H1 (cell line): Measurements from ENCODE around the gene GADL1. TPM values are rescaled to one million over a fixed set of nuclear protein-coding genes. Genes with fewer than 3 reads are reported as not detected.

Source experiments
- CTCF ChIA-PET: fragments of 300-600 bp; sonication (Branson Sonifier 250); formaldehyde crosslinking; loops from one replicate; lab custom pipeline; 2021; ENCODE audit not compliant: partially characterized antibody; lab: Charles Lee
- POLR2A ChIA-PET: fragments of 300-600 bp; sonication (Branson Sonifier 250); formaldehyde crosslinking; loops from one replicate; lab custom pipeline; 2021; ENCODE audit warnings: inconsistent platforms; ENCODE audit not compliant: partially characterized antibody; lab: Charles Lee
- DNase-seq, 2 experiments: peaks; one replicate each; pipeline versions ENCODE4 v3.0.0 to v3.0.0-alpha.2; 2010 to 2022; ENCODE audit warnings: low spot score in 2 of 2, low read depth in 1 of 2, mixed read lengths in 1 of 2
- FAIRE-seq: peaks from 2 replicates; lab custom pipeline; 2011; peaks lifted over from hg19 to GRCh38; lab: Jason Lieb, UNC
- H2AFZ ChIP-seq: 2 replicates; pipeline ENCODE4 v1.8.1; 2012; ENCODE audit warnings: low read length, inconsistent platforms
- H2AK5ac ChIP-seq: 2 replicates; pipeline ENCODE4 v1.6.1; 2013; ENCODE audit warnings: low read depth, low read length
- H2BK120ac ChIP-seq: replicated peaks from 2 replicates; pipeline ENCODE3; 2013; ENCODE audit warnings: low read depth, low read length, inconsistent platforms
- H2BK12ac ChIP-seq: 2 replicates; pipeline ENCODE4 v1.6.1; 2013; ENCODE audit warnings: low read depth, low read length
- H2BK15ac ChIP-seq: 2 replicates; pipeline ENCODE4 v1.6.1; 2013; ENCODE audit warnings: low read length
- H2BK20ac ChIP-seq: 2 replicates; pipeline ENCODE4 v1.6.1; 2013; ENCODE audit warnings: low read length
- H2BK5ac ChIP-seq: 2 replicates; pipeline ENCODE4 v1.6.1; 2013; ENCODE audit warnings: low read depth, low read length
- H3K14ac ChIP-seq: 2 replicates; pipeline ENCODE4 v1.6.1; 2013; ENCODE audit warnings: inconsistent platforms; ENCODE audit not compliant: insufficient read length
- H3K18ac ChIP-seq: 2 replicates; pipeline ENCODE4 v1.6.1; 2013; ENCODE audit warnings: low read length; ENCODE audit errors: extremely low read depth
- H3K23ac ChIP-seq: 2 replicates; pipeline ENCODE4 v1.6.1; 2013; ENCODE audit warnings: inconsistent platforms; ENCODE audit not compliant: insufficient read length
- H3K23me2 ChIP-seq: 2 replicates; pipeline ENCODE4 v1.6.1; 2013; ENCODE audit warnings: low read depth, low read length
- H3K27ac ChIP-seq: 2 replicates; pipeline ENCODE4 v1.6.1; 2011; ENCODE audit warnings: low read depth, low read length, inconsistent platforms
- H3K27me3 ChIP-seq, 4 experiments: replicated peaks in 1 of 4; 1 replicate in 1 of 4; 2 replicates in 3 of 4; pipeline versions ENCODE4 v1.6.1 to v1.8.1; 2011 to 2013; ENCODE audit warnings: low read length in 3 of 4, mild to moderate bottlenecking in 3 of 4, inconsistent platforms in 2 of 4, mixed read lengths in 2 of 4, moderate library complexity in 1 of 4; ENCODE audit not compliant: control insufficient read depth in 3 of 4, insufficient read depth in 3 of 4; ENCODE audit errors: extremely low read depth in 1 of 4
- H3K36me3 ChIP-seq, 4 experiments: 2 replicates each; pipeline versions ENCODE4 v1.6.1 to v1.8.1; 2011 to 2013; ENCODE audit warnings: mild to moderate bottlenecking in 4 of 4, low read length in 3 of 4, moderate library complexity in 2 of 4, control low read depth in 1 of 4, inconsistent platforms in 1 of 4; ENCODE audit not compliant: insufficient read depth in 4 of 4, control insufficient read depth in 2 of 4
- H3K4ac ChIP-seq: replicated peaks from 2 replicates; pipeline ENCODE3; 2013; ENCODE audit warnings: low read length, low read depth, mixed read lengths, inconsistent platforms; ENCODE audit not compliant: insufficient read length
- H3K4me1 ChIP-seq, 4 experiments: replicated peaks in 1 of 4; 1 replicate in 1 of 4; 2 replicates in 3 of 4; pipeline versions ENCODE4 v1.6.1 to v1.8.1; 2011 to 2013; ENCODE audit warnings: low read length in 3 of 4, inconsistent platforms in 2 of 4, mixed read lengths in 1 of 4; ENCODE audit not compliant: insufficient read depth in 4 of 4, control insufficient read depth in 3 of 4
- H3K4me2 ChIP-seq, 2 experiments: 2 replicates each; pipeline versions ENCODE4 v1.6.1 to v1.8.1; 2011 to 2013; ENCODE audit warnings: low read depth in 2 of 2, low read length in 2 of 2, control low read depth in 1 of 2, inconsistent platforms in 1 of 2, mild to moderate bottlenecking in 1 of 2; ENCODE audit not compliant: insufficient read depth in 1 of 2
- H3K4me3 ChIP-seq, 4 experiments: fragments of 200-600, 300-600 bp in 1 of 4; sonication (generic), shearing (Covaris generic), sonication (Bioruptor Twin) in 1 of 4; 2 replicates each; pipeline versions ENCODE4 v1.5.1 to v1.8.1; 2011 to 2016; ENCODE audit warnings: low read length in 4 of 4, low read depth in 3 of 4, control low read depth in 2 of 4, inconsistent platforms in 2 of 4, mild to moderate bottlenecking in 2 of 4, mixed read lengths in 1 of 4, moderate library complexity in 1 of 4; ENCODE audit not compliant: insufficient read depth in 2 of 4; ENCODE audit errors: extremely low read depth in 1 of 4
- H3K56ac ChIP-seq: replicated peaks from 2 replicates; pipeline ENCODE3; 2013; ENCODE audit warnings: low read depth, mild to moderate bottlenecking, mixed read lengths, low read length, inconsistent platforms; ENCODE audit not compliant: insufficient read length
- H3K79me1 ChIP-seq: 2 replicates; pipeline ENCODE4 v1.6.1; 2013; ENCODE audit warnings: low read depth, low read length, control low read depth
- H3K79me2 ChIP-seq, 2 experiments: 2 replicates each; pipeline versions ENCODE4 v1.6.1 to v1.8.1; 2012 to 2013; ENCODE audit warnings: low read length in 2 of 2, mild to moderate bottlenecking in 2 of 2, inconsistent platforms in 1 of 2; ENCODE audit not compliant: insufficient read depth in 2 of 2, control insufficient read depth in 1 of 2
- H3K9ac ChIP-seq, 4 experiments: replicated peaks in 1 of 4; 1 replicate in 1 of 4; 2 replicates in 3 of 4; pipeline versions ENCODE4 v1.6.1 to v1.8.1; 2011 to 2013; ENCODE audit warnings: low read depth in 3 of 4, low read length in 3 of 4, control low read depth in 2 of 4, mild to moderate bottlenecking in 2 of 4, moderate library complexity in 2 of 4, inconsistent platforms in 1 of 4; ENCODE audit errors: extremely low read depth in 1 of 4
- H3K9me3 ChIP-seq, 2 experiments: 2 replicates each; pipeline versions ENCODE4 v1.6.1 to v1.8.1; 2012 to 2013; ENCODE audit warnings: mild to moderate bottlenecking in 2 of 2, moderate library complexity in 2 of 2, control low read depth in 1 of 2, inconsistent platforms in 1 of 2, low read depth in 1 of 2, low read length in 1 of 2, mixed read lengths in 1 of 2; ENCODE audit not compliant: insufficient read depth in 2 of 2
- H4K20me1 ChIP-seq, 2 experiments: replicated peaks in 1 of 2; 2 replicates each; pipeline versions ENCODE3 to v1.8.1; 2011 to 2013; ENCODE audit warnings: inconsistent platforms in 2 of 2, low read length in 2 of 2, mild to moderate bottlenecking in 1 of 2; ENCODE audit not compliant: insufficient read depth in 2 of 2, control insufficient read depth in 1 of 2
- H4K5ac ChIP-seq: 2 replicates; pipeline ENCODE4 v1.6.1; 2013; ENCODE audit warnings: low read length, low read depth, mixed read lengths, inconsistent platforms; ENCODE audit not compliant: insufficient read length
- H4K8ac ChIP-seq: 2 replicates; pipeline ENCODE4 v1.8.0; 2013; ENCODE audit warnings: mild to moderate bottlenecking, moderate library complexity, low read length, inconsistent platforms; ENCODE audit not compliant: insufficient read depth; ENCODE audit errors: extremely low read depth
- H4K91ac ChIP-seq: replicated peaks from 2 replicates; pipeline ENCODE3; 2013; ENCODE audit warnings: low read length, mixed read lengths, inconsistent platforms; ENCODE audit not compliant: insufficient read length
- CEBPB ChIP-seq: IDR thresholded peaks from 2 replicates; pipeline ENCODE4 v1.6.1; 2012; ENCODE audit warnings: low read depth, low read length
- CTBP2 ChIP-seq: IDR thresholded peaks from 2 replicates; pipeline ENCODE4 v1.7.0; 2011; ENCODE audit warnings: borderline replicate concordance, mild to moderate bottlenecking, moderate library complexity, mixed read lengths, low read length; ENCODE audit not compliant: insufficient read depth, insufficient read length
- EZH2 ChIP-seq: fragments of 200-600 bp; sonication (generic); IDR thresholded peaks from 2 replicates; pipeline ENCODE4 v1.7.1; 2012; ENCODE audit warnings: low read depth, mild to moderate bottlenecking, moderate library complexity, low read length, inconsistent platforms; ENCODE audit not compliant: severe bottlenecking
- GABPA ChIP-seq: IDR thresholded peaks from 2 replicates; pipeline ENCODE4 v1.6.1; 2011; ENCODE audit warnings: mild to moderate bottlenecking, low read length, moderate library complexity, borderline replicate concordance; ENCODE audit not compliant: insufficient read depth
- HDAC6 ChIP-seq: IDR thresholded peaks from one replicate; pipeline ENCODE4 v1.7.1; 2012; ENCODE audit warnings: low read depth, mild to moderate bottlenecking, inconsistent platforms, low read length, moderate library complexity
- JUND ChIP-seq: IDR thresholded peaks from 2 replicates; pipeline ENCODE4 v1.6.1; 2011; ENCODE audit warnings: mild to moderate bottlenecking, improper control_type of control experiment, low read length
- PHF8 ChIP-seq: fragments of 200-600 bp; sonication (generic); conservative IDR thresholded peaks from 2 replicates; pipeline ENCODE4 v1.7.1; 2012; ENCODE audit warnings: low read depth, mild to moderate bottlenecking, inconsistent platforms, low read length, moderate library complexity
- RAD21 ChIP-seq, 2 experiments: IDR thresholded peaks in 1 of 2; conservative IDR thresholded peaks in 1 of 2; 2 replicates each; pipeline ENCODE4 v1.6.1; 2011; ENCODE audit warnings: low read depth in 2 of 2, low read length in 2 of 2, improper control_type of control experiment in 1 of 2, inconsistent platforms in 1 of 2, mild to moderate bottlenecking in 1 of 2, moderate library complexity in 1 of 2
- RBBP5 ChIP-seq: IDR thresholded peaks from 2 replicates; pipeline ENCODE4 v1.7.1; 2012; ENCODE audit warnings: low read depth, mild to moderate bottlenecking, inconsistent platforms, low read length, moderate library complexity, borderline replicate concordance
- WGBS, 2 experiments: shearing (Covaris generic) in 1 of 2; methylation state at CpG; one replicate each; pipeline versions ENCODE4 v1.1.6 to v1.1.7; 2013 to 2015; ENCODE audit warnings: low lambda C conversion rate in 2 of 2, mixed read lengths in 2 of 2, inconsistent platforms in 1 of 2, low coverage in 1 of 2, missing lambda C conversion rate in 1 of 2; ENCODE audit not compliant: insufficient replicate concordance in 2 of 2, insufficient coverage in 1 of 2, insufficient read length in 1 of 2; ENCODE audit errors: extremely low coverage in 1 of 2, missing lambda C conversion rate in 1 of 2; 5-methylcytosine and 5-hydroxymethylcytosine counted together
- polyA plus RNA-seq, 7 experiments: library from polyadenylated mRNA; depleted of rRNA in 3 of 7; stranded (reverse) in 5 of 7; unstranded in 2 of 7; fragments of >200 nt in 5 of 7; fragments of 200-250 nt in 2 of 7; gene quantifications; 1 replicate in 5 of 7; 2 replicates in 1 of 7; 4 replicates in 1 of 7; pipeline versions ENCODE4 v1.2.1 to v1.2.3, GENCODE V29; 2011 to 2013; ENCODE audit warnings: missing spikeins in 2 of 7, mixed read lengths in 2 of 7
- total RNA-seq: library from RNA; stranded (reverse); fragmentation: NEBNext Ultra II Directional; extraction: Animal tissue kit (Norgen Biotek cat#: 25700); gene quantifications from 2 replicates; pipeline ENCODE4 v1.2.1, GENCODE V29; 2021

The GADL1 gene
- total and polyA plus RNA-seq, 2 of the 8 experiments (the other 6 are each of a cell fraction or from before 2014, with no cell fraction given): 0.03 to 0.30 TPM

DNA sequence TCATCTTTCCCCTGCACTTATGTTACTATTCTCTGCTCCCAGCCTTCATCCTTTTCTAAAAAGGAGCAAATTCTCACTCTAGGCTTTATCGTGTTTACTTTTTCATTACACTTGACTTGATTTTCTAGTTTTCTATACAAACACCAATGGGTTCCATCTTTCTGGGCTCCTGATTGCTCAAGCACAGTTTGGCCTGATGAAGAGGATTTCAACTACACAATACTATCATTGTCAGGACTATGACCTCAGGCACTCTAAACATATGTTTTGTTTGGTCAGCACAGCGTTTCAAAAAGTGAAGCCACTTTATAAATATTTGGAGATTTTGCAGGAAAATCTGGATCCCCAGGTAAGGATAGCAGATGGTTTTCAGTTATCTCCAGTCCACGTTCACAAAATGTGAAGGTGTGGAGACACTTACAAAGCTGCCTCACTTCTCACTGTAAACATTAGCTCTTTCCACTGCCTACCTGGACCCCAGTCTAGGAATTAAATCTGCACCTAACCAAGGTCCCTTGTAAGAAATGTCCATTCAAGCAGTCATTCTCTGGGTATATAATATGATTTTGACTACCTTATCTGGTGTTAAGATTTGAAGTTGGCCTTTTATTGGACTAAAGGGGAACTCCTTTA, 201.8 kb downstream of the GADL1 start:
- Histone ChIP-seq H2BK5ac (no peak overlapping the region), H2AFZ (no peak overlapping the region), H4K91ac (no peak overlapping the region), H4K8ac (no peak overlapping the region), H3K4ac (no peak overlapping the region), H3K14ac (no peak overlapping the region), H3K4me1 (peaks cover 0 to 13% (median 5%) of the 10 kb centered on the region in 4 experiments; a peak in 5 of 7 replicates), H3K27me3 (no peaks in the 10 kb centered on the region), H3K27ac (no peak overlapping the region), H3K18ac (no peak overlapping the region), H2BK120ac (no peak overlapping the region), H2AK5ac (no peak overlapping the region), H3K36me3 (peaks cover 2 to 16% (median 5%) of the 10 kb centered on the region in 4 experiments; a peak in 5 of 8 replicates), H3K23ac (no peak overlapping the region), H4K5ac (no peak overlapping the region), H2BK12ac (no peak overlapping the region), H3K9me3 (no peaks in the 10 kb centered on the region), H3K9ac (no peak overlapping the region), H2BK20ac (no peak overlapping the region), H3K4me2 (no peak overlapping the region), H3K79me1 (no peaks in the 10 kb centered on the region), H3K23me2 (no peaks in the 10 kb centered on the region; the same call in 1 of the 2 replicates), H3K4me3 (no peak overlapping the region), H3K79me2 (no peaks in the 10 kb centered on the region; a peak in 1 of 4 replicates), H3K56ac (no peak overlapping the region), H2BK15ac (no peak overlapping the region), H4K20me1 (no peaks in the 10 kb centered on the region)
- WGBS, 2 experiments: 91% methylated on average over 3 of the region's 3 CpGs; no CpG with 5 or more reads in 1 of the 2 experiments
- CTCF ChIA-PET: interaction anchor here (0.6 to 6.3 kb wide), 47 partner anchors 10 to 678 kb away, joined by 3 to 60 read pairs (median 4); no protein-coding TSS in a partner anchor
- POLR2A ChIA-PET: no interaction called here
- no peak for DNase-seq
- no peak for FAIRE-seq
- TF ChIP-seq EZH2 (no peak), CEBPB (no peak), GABPA (no peak), HDAC6 (no peak), RAD21 (IDR thresholded peaks at IDR 0.05 in 1 of 2, conservative IDR thresholded peaks at IDR 0.05 in 1 of 2; ENCODE audit: low read depth in 2 of 2, low read length in 2 of 2) (no peak), CTBP2 (no peak), RBBP5 (no peak), JUND (no peak), PHF8 (no peak)
